HepG2 (cell line): ENCODE data around the gene ANXA2. TPM values are rescaled to one million over a fixed set of nuclear protein-coding genes. Genes with fewer than 3 reads are reported as not detected.

Experiments
- ATAD3A ChIP-seq: sonication (generic); formaldehyde crosslinking; IDR thresholded peaks from 2 replicates; pipeline ENCODE4 v1.4.0; 2020; ENCODE audit warnings: missing genetic modification reagents
- BRCA1 ChIP-seq: sonication (generic); formaldehyde crosslinking; IDR thresholded peaks from 2 replicates; pipeline ENCODE4 v1.4.0; 2020; ENCODE audit warnings: missing genetic modification reagents
- FOXC1 ChIP-seq: sonication (generic); formaldehyde crosslinking; IDR thresholded peaks from 2 replicates; pipeline ENCODE4 v1.8.0; 2022; ENCODE audit warnings: mild to moderate bottlenecking, missing genetic modification reagents, borderline replicate concordance
- FOXJ3 ChIP-seq: sonication (generic); formaldehyde crosslinking; IDR thresholded peaks from 2 replicates; pipeline ENCODE4 v1.4.0; 2020; ENCODE audit warnings: missing genetic modification reagents, mild to moderate bottlenecking, borderline replicate concordance
- FOXM1 ChIP-seq: sonication (generic); formaldehyde crosslinking; IDR thresholded peaks from 2 replicates; pipeline ENCODE4 v1.5.0; 2020; ENCODE audit warnings: missing genetic modification reagents
- FOXO1 ChIP-seq: sonication (generic); formaldehyde crosslinking; IDR thresholded peaks from 2 replicates; pipeline ENCODE4 v1.4.0; 2020; ENCODE audit warnings: missing genetic modification reagents
- GATAD1 ChIP-seq: IDR thresholded peaks from 2 replicates; pipeline ENCODE4 v1.6.1; 2016; ENCODE audit warnings: missing genetic modification reagents, missing compliant biosample characterization
- MAFF ChIP-seq: IDR thresholded peaks from 2 replicates; pipeline ENCODE4 v1.6.1; 2011; ENCODE audit warnings: low read depth, low read length, improper control_type of control experiment
- MEF2D ChIP-seq: sonication (generic); formaldehyde crosslinking; IDR thresholded peaks from 2 replicates; pipeline ENCODE4 v1.5.1; 2020; ENCODE audit warnings: mild to moderate bottlenecking, missing genetic modification reagents
- NBN ChIP-seq: fragments of 450-650 bp; conservative IDR thresholded peaks from 2 replicates; pipeline ENCODE4 v1.6.1; 2017
- NFE2L2 ChIP-seq: fragments of 150-350 bp; IDR thresholded peaks from 2 replicates; pipeline ENCODE4 v1.6.1; 2014; ENCODE audit warnings: low read length
- NR1H2 ChIP-seq: sonication (generic); formaldehyde crosslinking; IDR thresholded peaks from 2 replicates; pipeline ENCODE4 v1.8.1; 2022; ENCODE audit warnings: low read depth, missing genetic modification reagents, borderline replicate concordance
- RFXAP ChIP-seq: sonication (generic); formaldehyde crosslinking; IDR thresholded peaks from 2 replicates; pipeline ENCODE4 v1.4.0; 2020; ENCODE audit warnings: missing genetic modification reagents, borderline replicate concordance
- XRCC5 ChIP-seq: fragments of 200-400 bp; formaldehyde crosslinking; optimal IDR thresholded peaks from 2 replicates; pipeline ENCODE3; 2017; ENCODE audit warnings: mild to moderate bottlenecking, low read length
- YEATS4 ChIP-seq: sonication (generic); formaldehyde crosslinking; IDR thresholded peaks from 2 replicates; pipeline ENCODE4 v1.4.0; 2020; ENCODE audit warnings: missing genetic modification reagents, borderline replicate concordance
- ZNF160 ChIP-seq: sonication (generic); formaldehyde crosslinking; IDR thresholded peaks from 2 replicates; pipeline ENCODE4 v1.8.0; 2022; ENCODE audit warnings: mild to moderate bottlenecking, inconsistent platforms, missing genetic modification reagents
- ZNF383 ChIP-seq: sonication (generic); formaldehyde crosslinking; IDR thresholded peaks from 2 replicates; pipeline ENCODE4 v1.4.0; 2020; ENCODE audit warnings: missing genetic modification reagents, mild to moderate bottlenecking, borderline replicate concordance
- ZNF431 ChIP-seq: sonication (generic); formaldehyde crosslinking; IDR thresholded peaks from 2 replicates; pipeline ENCODE4 v1.9.0; 2022; ENCODE audit warnings: missing genetic modification reagents, low read depth, mild to moderate bottlenecking, borderline replicate concordance
- ZNF570 ChIP-seq: sonication (generic); formaldehyde crosslinking; IDR thresholded peaks from 2 replicates; pipeline ENCODE4 v1.4.0; 2020; ENCODE audit warnings: mild to moderate bottlenecking, missing genetic modification reagents, borderline replicate concordance
- ZNF616 ChIP-seq: sonication (generic); formaldehyde crosslinking; IDR thresholded peaks from 2 replicates; pipeline ENCODE4 v1.5.0; 2020; ENCODE audit warnings: low read depth, mild to moderate bottlenecking, missing genetic modification reagents
- ZNF891 ChIP-seq: sonication (generic); formaldehyde crosslinking; IDR thresholded peaks from 2 replicates; pipeline ENCODE4 v1.5.0; 2020; ENCODE audit warnings: mild to moderate bottlenecking, missing genetic modification reagents
- ZSCAN22 ChIP-seq: sonication (generic); formaldehyde crosslinking; IDR thresholded peaks from 2 replicates; pipeline ENCODE4 v1.4.0; 2020; ENCODE audit warnings: mild to moderate bottlenecking, missing genetic modification reagents
- polyA plus RNA-seq, 8 experiments: library from polyadenylated mRNA; depleted of rRNA in 3 of 8; stranded (reverse) in 7 of 8; unstranded in 1 of 8; fragments of >200 nt; fragmentation: Illumina TruSeq in 4 of 8; extraction: Trizol in 4 of 8; gene quantifications; 2 replicates each; pipeline versions ENCODE4 v1.2.1 to v1.2.3, GENCODE V29; 2011 to 2016; ENCODE audit warnings: low read depth in 4 of 8, missing spikeins in 1 of 8, mixed read lengths in 1 of 8; ENCODE audit not compliant: insufficient read depth in 1 of 8
- total RNA-seq, 5 experiments: library from RNA; depleted of rRNA; stranded (reverse); fragments of >200 nt; fragmentation: Illumina TruSeq; extraction: Trizol; gene quantifications; 2 replicates each; pipeline ENCODE4 v1.2.3, GENCODE V29; 2016; ENCODE audit warnings: low read depth in 1 of 5
- TF ChIP-seq, protein P1 (sequence below): sonication (generic); formaldehyde crosslinking; conservative IDR thresholded peaks from 2 replicates; pipeline ENCODE4 v1.4.0; 2020; ENCODE audit warnings: missing genetic modification reagents
- TF ChIP-seq, protein P2 (sequence below): sonication (generic); formaldehyde crosslinking; IDR thresholded peaks from 2 replicates; pipeline ENCODE4 v1.8.1; 2023; ENCODE audit warnings: missing genetic modification reagents, inconsistent platforms, borderline replicate concordance
- TF ChIP-seq, protein P3 (sequence below): sonication (generic); formaldehyde crosslinking; IDR thresholded peaks from 2 replicates; pipeline ENCODE4 v1.5.1; 2020; ENCODE audit warnings: mild to moderate bottlenecking, missing genetic modification reagents, moderate library complexity
- TF ChIP-seq, protein P4 (sequence below): sonication (generic); formaldehyde crosslinking; IDR thresholded peaks from 2 replicates; pipeline ENCODE4 v1.9.0; 2021; ENCODE audit warnings: missing genetic modification reagents, mild to moderate bottlenecking, borderline replicate concordance

Gene ANXA2
- total and polyA plus RNA-seq, 2 of the 13 experiments (the other 11 are each of a cell fraction or from before 2014, with no cell fraction given), result 196 to 613 TPM

DNA sequence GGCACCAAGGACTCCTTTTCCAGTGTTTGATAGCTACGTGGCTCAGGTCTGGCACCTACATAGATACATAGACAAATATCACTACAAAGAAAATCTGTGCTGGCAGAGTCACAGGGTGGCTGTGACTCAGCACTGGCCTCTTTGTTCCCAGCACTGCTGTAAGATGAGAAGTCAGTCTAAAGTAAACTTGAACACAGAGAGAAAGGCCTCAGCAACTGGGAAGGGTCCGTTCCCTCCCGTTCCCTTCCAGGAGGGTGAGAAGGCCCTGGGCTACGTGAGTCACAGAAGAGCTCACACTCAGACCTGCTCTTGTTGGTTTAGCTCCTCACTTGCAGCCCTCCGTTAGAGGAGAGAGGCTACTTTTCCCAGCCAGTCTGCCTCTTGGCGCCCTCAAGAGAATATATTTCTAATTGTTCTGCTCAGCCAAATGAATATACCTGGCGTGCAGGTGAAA lies 23.1 kb downstream of the ANXA2 start (continued):
- TF ChIP-seq FOXC1 (CRISPR knock-in tag), result no peak; the same call in 1 of the 2 replicates
- 0 out of 2 replicates have a peak, but pooled peaks have one; percentile 48 for TF ChIP-seq MEF2D
- 0 out of 2 replicates have a peak, but pooled peaks have one; percentile 24 for TF ChIP-seq FOXJ3 (CRISPR knock-in tag)
- 0 out of 2 replicates have a peak, but pooled peaks have one; percentile 22 for TF ChIP-seq GATAD1 (CRISPR knock-in tag)
- TF ChIP-seq FOXO1, result peak; percentile 77
- TF ChIP-seq ATAD3A (CRISPR knock-in tag), result no peak
- TF ChIP-seq XRCC5, result peak; percentile 76
- no peak for TF ChIP-seq ZSCAN22 (CRISPR knock-in tag)
- no peak for TF ChIP-seq NBN
- peak; percentile 71 for TF ChIP-seq MAFF
- TF ChIP-seq, protein P1, sequence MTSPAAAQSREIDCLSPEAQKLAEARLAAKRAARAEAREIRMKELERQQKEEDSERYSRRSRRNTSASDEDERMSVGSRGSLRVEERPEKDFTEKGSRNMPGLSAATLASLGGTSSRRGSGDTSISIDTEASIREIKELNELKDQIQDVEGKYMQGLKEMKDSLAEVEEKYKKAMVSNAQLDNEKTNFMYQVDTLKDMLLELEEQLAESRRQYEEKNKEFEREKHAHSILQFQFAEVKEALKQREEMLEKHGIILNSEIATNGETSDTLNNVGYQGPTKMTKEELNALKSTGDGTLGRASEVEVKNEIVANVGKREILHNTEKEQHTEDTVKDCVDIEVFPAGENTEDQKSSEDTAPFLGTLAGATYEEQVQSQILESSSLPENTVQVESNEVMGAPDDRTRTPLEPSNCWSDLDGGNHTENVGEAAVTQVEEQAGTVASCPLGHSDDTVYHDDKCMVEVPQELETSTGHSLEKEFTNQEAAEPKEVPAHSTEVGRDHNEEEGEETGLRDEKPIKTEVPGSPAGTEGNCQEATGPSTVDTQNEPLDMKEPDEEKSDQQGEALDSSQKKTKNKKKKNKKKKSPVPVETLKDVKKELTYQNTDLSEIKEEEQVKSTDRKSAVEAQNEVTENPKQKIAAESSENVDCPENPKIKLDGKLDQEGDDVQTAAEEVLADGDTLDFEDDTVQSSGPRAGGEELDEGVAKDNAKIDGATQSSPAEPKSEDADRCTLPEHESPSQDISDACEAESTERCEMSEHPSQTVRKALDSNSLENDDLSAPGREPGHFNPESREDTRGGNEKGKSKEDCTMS (CRISPR knock-in tag), result no peak
- TF ChIP-seq YEATS4 (CRISPR knock-in tag), result peak; percentile 39; the same call in 1 of the 2 replicates
- no peak for TF ChIP-seq ZNF616 (CRISPR knock-in tag)
- TF ChIP-seq FOXM1, result no peak
- peak; percentile 91 for TF ChIP-seq NFE2L2
- TF ChIP-seq BRCA1 (CRISPR knock-in tag), result no peak
- TF ChIP-seq ZNF383 (CRISPR knock-in tag), result peak; percentile 56; the same call in 1 of the 2 replicates
- no peak for TF ChIP-seq ZNF891
- no peak for TF ChIP-seq NR1H2 (CRISPR knock-in tag)
- no peak for TF ChIP-seq ZNF570 (CRISPR knock-in tag)
- no peak for TF ChIP-seq ZNF160 (CRISPR knock-in tag)
- TF ChIP-seq, protein P2, sequence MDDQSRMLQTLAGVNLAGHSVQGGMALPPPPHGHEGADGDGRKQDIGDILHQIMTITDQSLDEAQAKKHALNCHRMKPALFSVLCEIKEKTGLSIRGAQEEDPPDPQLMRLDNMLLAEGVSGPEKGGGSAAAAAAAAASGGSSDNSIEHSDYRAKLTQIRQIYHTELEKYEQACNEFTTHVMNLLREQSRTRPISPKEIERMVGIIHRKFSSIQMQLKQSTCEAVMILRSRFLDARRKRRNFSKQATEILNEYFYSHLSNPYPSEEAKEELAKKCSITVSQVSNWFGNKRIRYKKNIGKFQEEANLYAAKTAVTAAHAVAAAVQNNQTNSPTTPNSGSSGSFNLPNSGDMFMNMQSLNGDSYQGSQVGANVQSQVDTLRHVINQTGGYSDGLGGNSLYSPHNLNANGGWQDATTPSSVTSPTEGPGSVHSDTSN, result no peak
- no peak; the same call in 1 of the 2 replicates for TF ChIP-seq ZNF431
- TF ChIP-seq, protein P3, sequence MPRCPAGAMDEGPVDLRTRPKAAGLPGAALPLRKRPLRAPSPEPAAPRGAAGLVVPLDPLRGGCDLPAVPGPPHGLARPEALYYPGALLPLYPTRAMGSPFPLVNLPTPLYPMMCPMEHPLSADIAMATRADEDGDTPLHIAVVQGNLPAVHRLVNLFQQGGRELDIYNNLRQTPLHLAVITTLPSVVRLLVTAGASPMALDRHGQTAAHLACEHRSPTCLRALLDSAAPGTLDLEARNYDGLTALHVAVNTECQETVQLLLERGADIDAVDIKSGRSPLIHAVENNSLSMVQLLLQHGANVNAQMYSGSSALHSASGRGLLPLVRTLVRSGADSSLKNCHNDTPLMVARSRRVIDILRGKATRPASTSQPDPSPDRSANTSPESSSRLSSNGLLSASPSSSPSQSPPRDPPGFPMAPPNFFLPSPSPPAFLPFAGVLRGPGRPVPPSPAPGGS (CRISPR knock-in tag), result no peak
- TF ChIP-seq, protein P4, sequence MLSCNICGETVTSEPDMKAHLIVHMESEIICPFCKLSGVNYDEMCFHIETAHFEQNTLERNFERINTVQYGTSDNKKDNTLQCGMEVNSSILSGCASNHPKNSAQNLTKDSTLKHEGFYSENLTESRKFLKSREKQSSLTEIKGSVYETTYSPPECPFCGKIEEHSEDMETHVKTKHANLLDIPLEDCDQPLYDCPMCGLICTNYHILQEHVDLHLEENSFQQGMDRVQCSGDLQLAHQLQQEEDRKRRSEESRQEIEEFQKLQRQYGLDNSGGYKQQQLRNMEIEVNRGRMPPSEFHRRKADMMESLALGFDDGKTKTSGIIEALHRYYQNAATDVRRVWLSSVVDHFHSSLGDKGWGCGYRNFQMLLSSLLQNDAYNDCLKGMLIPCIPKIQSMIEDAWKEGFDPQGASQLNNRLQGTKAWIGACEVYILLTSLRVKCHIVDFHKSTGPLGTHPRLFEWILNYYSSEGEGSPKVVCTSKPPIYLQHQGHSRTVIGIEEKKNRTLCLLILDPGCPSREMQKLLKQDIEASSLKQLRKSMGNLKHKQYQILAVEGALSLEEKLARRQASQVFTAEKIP (CRISPR knock-in tag), result no peak
- TF ChIP-seq RFXAP, result 0 out of 2 replicates have a peak, but pooled peaks have one; percentile 28
